ENCODE measurements around the gene PRDX5. TPM values are rescaled to one million over a fixed set of nuclear protein-coding genes. Genes with fewer than 3 reads are reported as not detected.

Gene PRDX5
- total and polyA plus RNA-seq, 9 of the 15 experiments (the other 6 are each of a cell fraction or from before 2014, with no cell fraction given): 40.8 to 327 (median 204) TPM

DNA sequence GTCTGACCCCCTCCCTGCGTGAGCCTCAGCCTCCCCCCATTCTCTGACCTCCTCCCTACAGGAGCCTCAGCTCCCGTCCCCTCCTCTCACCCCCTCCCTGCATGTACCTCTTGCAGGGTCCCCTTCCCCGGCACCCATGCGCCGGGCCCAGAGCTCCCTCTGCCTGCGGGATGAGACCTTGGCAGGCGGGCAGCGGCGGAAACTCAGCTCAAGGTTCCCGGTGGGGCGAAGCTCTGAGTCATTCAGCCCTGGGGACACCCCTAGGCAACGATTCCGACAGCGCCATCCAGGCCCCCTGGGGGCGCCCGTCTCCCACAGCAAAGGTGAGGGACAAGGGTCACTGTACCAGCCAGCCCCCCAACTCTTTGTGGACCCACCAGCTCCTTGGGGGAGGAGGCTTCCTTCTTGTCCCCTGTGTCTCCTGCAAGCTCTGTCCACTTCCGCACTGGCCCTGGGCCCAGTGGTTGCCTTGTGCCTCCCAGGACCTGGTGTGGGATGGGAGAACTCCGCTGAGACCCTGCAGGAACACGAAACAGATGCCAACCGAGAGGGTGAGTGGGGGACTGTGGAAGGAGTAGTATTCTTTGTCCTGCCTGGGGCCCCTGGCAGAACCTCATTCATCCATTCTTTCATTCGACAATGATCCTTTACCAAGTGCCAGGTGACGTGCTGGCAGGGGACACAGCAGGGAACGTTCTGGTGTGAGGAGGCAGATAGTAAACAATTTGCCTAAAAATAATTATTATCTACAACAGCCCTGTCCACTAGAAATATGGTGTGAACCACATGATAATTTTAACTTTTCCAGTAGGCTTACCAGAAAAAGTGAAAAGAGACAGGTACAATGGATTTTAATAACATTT, 37.4 kb downstream of the PRDX5 start (continued):
- TF ChIP-seq BACH1 (tag; IDR thresholded peaks at IDR 0.05): no peak
- TF ChIP-seq FOXP1 (CRISPR knock-in tag; IDR thresholded peaks at IDR 0.05): peak; percentile 77; the same call in 1 of the 2 replicates
- TF ChIP-seq AFF4 (CRISPR knock-in tag; IDR thresholded peaks at IDR 0.05): no peak; the same call in 1 of the 2 replicates
- TF ChIP-seq ZNF398 (CRISPR knock-in tag; IDR thresholded peaks at IDR 0.05): no peak
- TF ChIP-seq SRSF9 (IDR thresholded peaks at IDR 0.05; ENCODE audit: borderline replicate concordance, low read depth, low read length): no peak
- TF ChIP-seq PTRF (tag; IDR thresholded peaks at IDR 0.05): no peak
- TF ChIP-seq HMGN3 (IDR thresholded peaks at IDR 0.05; ENCODE audit: borderline replicate concordance, extremely low read depth, insufficient read length, low read depth, low read length): peak; percentile 85
- no peak for TF ChIP-seq ZBED1 (IDR thresholded peaks at IDR 0.05)
- TF ChIP-seq, protein P1, sequence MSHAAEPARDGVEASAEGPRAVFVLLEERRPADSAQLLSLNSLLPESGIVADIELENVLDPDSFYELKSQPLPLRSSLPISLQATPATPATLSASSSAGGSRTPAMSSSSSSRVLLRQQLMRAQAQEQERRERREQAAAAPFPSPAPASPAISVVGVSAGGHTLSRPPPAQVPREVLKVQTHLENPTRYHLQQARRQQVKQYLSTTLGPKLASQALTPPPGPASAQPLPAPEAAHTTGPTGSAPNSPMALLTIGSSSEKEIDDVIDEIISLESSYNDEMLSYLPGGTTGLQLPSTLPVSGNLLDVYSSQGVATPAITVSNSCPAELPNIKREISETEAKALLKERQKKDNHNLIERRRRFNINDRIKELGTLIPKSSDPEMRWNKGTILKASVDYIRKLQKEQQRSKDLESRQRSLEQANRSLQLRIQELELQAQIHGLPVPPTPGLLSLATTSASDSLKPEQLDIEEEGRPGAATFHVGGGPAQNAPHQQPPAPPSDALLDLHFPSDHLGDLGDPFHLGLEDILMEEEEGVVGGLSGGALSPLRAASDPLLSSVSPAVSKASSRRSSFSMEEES (CRISPR knock-in tag; IDR thresholded peaks at IDR 0.05): no peak
- TF ChIP-seq MBD2 (IDR thresholded peaks at IDR 0.05; ENCODE audit: borderline replicate concordance, low read depth): no peak
- TF ChIP-seq RBFOX2 (IDR thresholded peaks at IDR 0.05; ENCODE audit: low read depth, low read length): peak; percentile 80
- 0 out of 2 replicates have a peak, but pooled peaks have one; percentile 69 for TF ChIP-seq HDGF (IDR thresholded peaks at IDR 0.05)
- no peak for TF ChIP-seq NCOA6 (IDR thresholded peaks at IDR 0.05)
- TF ChIP-seq ZNF644 (tag; IDR thresholded peaks at IDR 0.05; ENCODE audit: low read depth): 0 out of 2 replicates have a peak, but pooled peaks have one; percentile 66
- peak; percentile 55; the same call in 1 of the 2 replicates for TF ChIP-seq L3MBTL2 (IDR thresholded peaks at IDR 0.05)
- no peak for TF ChIP-seq ZC3H11A (IDR thresholded peaks at IDR 0.05; ENCODE audit: low read depth, low read length)
- TF ChIP-seq ZNF830 (CRISPR knock-in tag; IDR thresholded peaks at IDR 0.05): no peak
- no peak for TF ChIP-seq POLR2AphosphoS2 (IDR thresholded peaks at IDR 0.05; ENCODE audit: low read length)
- TF ChIP-seq ZNF408 (CRISPR knock-in tag; IDR thresholded peaks at IDR 0.05; ENCODE audit: low read depth): no peak
- peak; percentile 68; the same call in 1 of the 2 replicates for TF ChIP-seq ARID2 (IDR thresholded peaks at IDR 0.05)
- peak; percentile 95 for TF ChIP-seq JUND (IDR thresholded peaks at IDR 0.05; ENCODE audit: borderline replicate concordance, low read depth, low read length)
- peak; percentile 94 for TF ChIP-seq JUND (tag; IDR thresholded peaks at IDR 0.05; ENCODE audit: borderline replicate concordance, low read depth, low read length)
